Activated T-helper 17 cell treated with anti-CD3 and anti-CD28 coated beads, Interleukin-2, amount 50 U/mL, for 72 hours (primary cell): ENCODE results near the gene IZUMO1R. TPM values are rescaled to one million over a fixed set of nuclear protein-coding genes. Genes with fewer than 3 reads are reported as not detected.

Experiments
- ATAC-seq: fragments of 150-1000 bp; cut with Tn5 transposase; replicated peaks from 2 replicates; pipeline ENCODE4 v1.10.0; 2021; ENCODE audit warnings: mild to moderate bottlenecking, moderate library complexity
- H3K27ac Mint-ChIP-seq: one replicate; pipeline ENCODE4 v1.8.0; 2022; ENCODE audit warnings: mixed read lengths
- H3K27me3 Mint-ChIP-seq: one replicate; pipeline ENCODE4 v1.8.0; 2022; ENCODE audit warnings: mixed read lengths
- H3K36me3 Mint-ChIP-seq: one replicate; pipeline ENCODE4 v1.8.0; 2022; ENCODE audit warnings: low read depth, mild to moderate bottlenecking, mixed read lengths
- H3K4me1 Mint-ChIP-seq: one replicate; pipeline ENCODE4 v1.8.0; 2022; ENCODE audit warnings: mixed read lengths
- H3K4me3 Mint-ChIP-seq: one replicate; pipeline ENCODE4 v1.8.0; 2022; ENCODE audit warnings: mild to moderate bottlenecking, mixed read lengths
- H3K9me3 Mint-ChIP-seq: one replicate; pipeline ENCODE4 v1.8.0; 2022; ENCODE audit warnings: mixed read lengths
- total RNA-seq, 2 donors: library from RNA; stranded (reverse); gene quantifications; one replicate each; pipeline ENCODE4 v1.2.3, GENCODE V29; 2022

The IZUMO1R gene
- total RNA-seq, 2 donors from 2014 or later: not detected

DNA sequence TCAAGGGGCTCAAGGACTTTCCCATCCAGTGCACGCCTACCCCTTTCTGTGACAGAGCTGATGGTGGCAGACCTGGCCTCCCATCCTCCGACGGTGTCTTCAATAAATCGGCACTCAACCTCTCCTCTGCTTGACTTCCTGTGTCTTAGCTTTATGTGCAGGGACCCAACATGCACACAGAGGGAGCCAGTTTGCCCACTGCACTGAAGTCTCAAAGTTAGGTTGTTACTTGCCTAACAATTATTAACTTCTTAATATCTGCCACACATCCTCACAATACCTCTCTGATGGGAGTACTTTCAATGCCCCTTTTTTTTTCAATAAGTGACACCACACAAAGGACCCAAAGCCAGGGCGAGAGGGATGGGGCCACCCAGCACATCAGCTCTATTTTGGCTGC, 3.6 kb downstream of the IZUMO1R start:
- H3K36me3 Mint-ChIP-seq: no peaks in the 10 kb centered on the region
- H3K4me1 Mint-ChIP-seq: no peaks in the 10 kb centered on the region
- no peak for ATAC-seq
- no peaks in the 10 kb centered on the region for H3K9me3 Mint-ChIP-seq
- H3K27ac Mint-ChIP-seq: no peak overlapping the region
- no peak overlapping the region for H3K4me3 Mint-ChIP-seq
- peaks cover 12% of the 10 kb centered on the region for H3K27me3 Mint-ChIP-seq

GRCh38 chr11:94309757-94310156, 5.4 kb downstream of the IZUMO1R start:
- no peaks in the 10 kb centered on the region for H3K36me3 Mint-ChIP-seq
- H3K4me1 Mint-ChIP-seq: no peaks in the 10 kb centered on the region
- no peaks in the 10 kb centered on the region for H3K9me3 Mint-ChIP-seq
- ATAC-seq: no peak
- H3K27ac Mint-ChIP-seq: no peak overlapping the region
- no peak overlapping the region for H3K4me3 Mint-ChIP-seq
- H3K27me3 Mint-ChIP-seq: peaks cover 22% of the 10 kb centered on the region

DNA sequence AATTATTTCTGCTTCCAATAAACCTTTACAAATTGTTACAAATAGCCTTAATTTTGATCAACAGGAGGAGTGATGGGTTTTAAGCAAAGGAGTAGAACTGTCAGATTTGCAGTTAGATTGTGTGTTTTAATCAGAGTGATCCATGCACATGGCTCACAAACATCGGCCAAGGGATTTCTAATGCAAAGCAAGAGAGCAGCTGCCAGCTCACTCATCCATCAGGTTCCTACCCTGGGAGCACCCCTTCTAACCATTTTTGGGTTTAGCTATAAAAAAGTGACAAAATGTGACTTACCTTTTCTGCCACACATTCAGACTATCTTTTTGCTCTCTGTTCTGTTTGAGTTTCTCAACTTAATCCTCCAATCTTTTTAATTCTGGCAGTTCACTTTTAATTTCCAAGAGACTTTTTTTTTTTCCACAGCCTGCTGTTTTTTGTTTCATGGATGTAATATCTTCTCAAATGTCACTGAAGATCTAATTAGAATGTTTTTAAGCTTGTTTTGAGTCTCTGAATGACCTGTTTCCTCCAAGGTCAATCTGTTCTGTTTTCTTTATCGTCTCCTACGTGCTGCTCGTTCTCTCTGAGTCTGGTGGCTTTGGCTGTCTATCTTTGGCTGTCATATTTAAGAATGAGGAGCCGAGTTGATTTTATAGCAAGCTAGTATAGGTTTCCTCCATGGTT, 6.0 kb downstream of the IZUMO1R start:
- Mint-ChIP-seq H3K4me1 (no peaks in the 10 kb centered on the region), H3K27me3 (peaks cover 23% of the 10 kb centered on the region), H3K4me3 (no peak overlapping the region), H3K36me3 (no peaks in the 10 kb centered on the region), H3K9me3 (no peaks in the 10 kb centered on the region), H3K27ac (no peak overlapping the region)
- no peak for ATAC-seq

DNA sequence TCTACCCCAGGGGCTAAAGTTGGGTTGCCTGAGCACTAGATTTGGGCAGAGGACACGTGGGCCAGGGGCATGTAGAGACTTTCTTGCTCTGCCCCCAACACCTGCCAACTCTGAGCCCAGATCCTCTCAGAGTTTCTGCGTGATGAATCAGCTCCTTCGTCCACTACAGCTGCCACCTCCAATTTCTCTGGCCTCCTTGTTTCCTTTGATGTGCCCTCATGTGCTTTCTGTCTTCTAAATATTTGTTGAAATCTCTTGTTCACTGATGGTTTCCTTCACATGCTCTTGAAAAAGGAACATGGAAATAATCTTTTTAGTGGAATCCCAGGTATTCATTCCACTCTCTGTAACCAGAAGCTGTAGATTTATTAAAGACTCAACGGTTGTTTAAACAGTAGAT, 8.0 kb downstream of the IZUMO1R start:
- peaks cover 30% of the 10 kb centered on the region for H3K27me3 Mint-ChIP-seq
- H3K9me3 Mint-ChIP-seq: no peaks in the 10 kb centered on the region
- no peak for ATAC-seq
- no peaks in the 10 kb centered on the region for H3K4me1 Mint-ChIP-seq
- no peak overlapping the region for H3K4me3 Mint-ChIP-seq
- H3K36me3 Mint-ChIP-seq: no peaks in the 10 kb centered on the region
- no peak overlapping the region for H3K27ac Mint-ChIP-seq

GRCh38 chr11:94314064-94314463, 9.7 kb downstream of the IZUMO1R start:
- Mint-ChIP-seq H3K4me1 (no peaks in the 10 kb centered on the region), H3K4me3 (no peak overlapping the region), H3K36me3 (no peaks in the 10 kb centered on the region), H3K9me3 (no peaks in the 10 kb centered on the region), H3K27me3 (peaks cover 30% of the 10 kb centered on the region), H3K27ac (no peak overlapping the region)
- no peak for ATAC-seq

GRCh38 chr11:94315664-94316063, 11.3 kb downstream of the IZUMO1R start:
- Mint-ChIP-seq H3K4me3 (no peak overlapping the region), H3K4me1 (no peaks in the 10 kb centered on the region), H3K36me3 (no peaks in the 10 kb centered on the region), H3K9me3 (no peaks in the 10 kb centered on the region), H3K27me3 (peaks cover 29% of the 10 kb centered on the region), H3K27ac (no peak overlapping the region)
- ATAC-seq: no peak

GRCh38 chr11:94322501-94322900, 18.1 kb downstream of the IZUMO1R start:
- no peaks in the 10 kb centered on the region for H3K36me3 Mint-ChIP-seq
- H3K4me1 Mint-ChIP-seq: no peaks in the 10 kb centered on the region
- H3K9me3 Mint-ChIP-seq: no peaks in the 10 kb centered on the region
- H3K4me3 Mint-ChIP-seq: no peak overlapping the region
- ATAC-seq: no peak
- H3K27ac Mint-ChIP-seq: no peak overlapping the region
- H3K27me3 Mint-ChIP-seq: peaks cover 2% of the 10 kb centered on the region

- Mint-ChIP-seq H3K27me3 (peaks cover 8% of the 10 kb centered on the region), H3K9me3 (no peaks in the 10 kb centered on the region), H3K27ac (no peak overlapping the region), H3K36me3 (no peaks in the 10 kb centered on the region), H3K4me1 (no peaks in the 10 kb centered on the region), H3K4me3 (no peak overlapping the region)
- ATAC-seq: peak; percentile 55
Observed at GRCh38 chr11:94325681-94326080, 21.3 kb downstream of the IZUMO1R start.

DNA sequence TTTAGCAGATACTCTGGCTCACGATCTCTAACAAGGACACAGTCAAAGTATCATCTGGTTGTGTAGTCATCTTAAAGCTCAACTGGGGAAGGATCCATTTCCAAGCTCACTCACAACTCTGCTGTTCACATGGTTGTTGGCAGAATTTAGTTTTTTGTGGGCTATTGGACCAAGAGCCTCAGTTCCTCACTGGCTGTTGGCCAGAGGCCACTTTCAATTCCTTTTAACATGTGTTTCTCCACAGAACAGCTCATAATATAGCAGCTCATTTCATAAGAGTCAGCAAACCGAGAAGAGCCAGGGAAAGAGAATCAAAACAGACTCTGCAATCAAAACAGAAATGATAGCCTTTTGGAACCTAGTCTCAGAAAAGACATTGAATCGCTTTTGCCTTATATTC, 22.6 kb downstream of the IZUMO1R start:
- Mint-ChIP-seq H3K27me3 (peaks cover 8% of the 10 kb centered on the region), H3K9me3 (no peaks in the 10 kb centered on the region), H3K36me3 (no peaks in the 10 kb centered on the region), H3K4me3 (no peak overlapping the region), H3K4me1 (no peaks in the 10 kb centered on the region), H3K27ac (no peak overlapping the region)
- ATAC-seq: no peak

DNA sequence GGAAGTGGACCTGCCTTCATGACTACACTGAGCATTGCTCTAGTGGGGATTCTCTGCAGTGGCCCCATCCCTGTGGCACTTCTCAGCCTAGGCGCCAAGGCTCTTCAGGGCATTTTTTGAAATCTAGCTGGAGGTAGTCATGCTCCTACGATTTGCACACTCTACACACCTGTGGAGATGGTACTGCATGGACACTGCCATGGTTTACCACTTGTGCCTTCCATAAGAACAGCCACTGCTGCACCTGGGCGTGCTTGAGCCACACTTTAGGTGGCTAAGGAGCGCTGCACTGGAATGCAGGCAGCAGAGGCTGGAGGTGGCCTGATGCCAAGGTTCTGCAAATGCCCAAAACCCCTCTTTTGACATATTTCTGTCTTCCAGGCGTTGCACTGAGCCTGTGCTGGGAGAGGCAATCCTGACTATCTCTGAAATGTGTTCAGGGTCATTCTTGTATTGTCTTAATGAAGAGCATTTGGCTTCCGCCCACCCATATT, 24.3 kb downstream of the IZUMO1R start:
- Mint-ChIP-seq H3K4me3 (no peak overlapping the region), H3K27ac (no peak overlapping the region)
- no peak for ATAC-seq

DNA sequence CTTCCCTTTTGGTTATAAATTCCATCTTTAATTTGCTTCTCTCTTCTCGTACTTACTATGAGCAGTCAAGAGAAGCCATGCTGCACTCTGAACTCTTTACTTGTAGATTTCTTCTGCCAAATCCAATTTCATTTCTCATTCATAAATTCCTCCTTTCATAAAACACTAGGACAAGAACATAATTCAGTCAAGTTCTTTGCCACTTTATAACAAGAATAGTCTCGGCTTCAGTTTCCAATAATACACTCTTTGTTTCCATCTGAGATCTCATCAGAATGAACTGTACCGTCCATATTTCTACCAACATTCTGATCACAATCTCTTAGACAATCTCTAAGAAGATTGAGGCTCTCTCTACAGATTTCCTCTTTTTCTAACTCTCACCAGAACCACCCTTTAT, 25.1 kb downstream of the IZUMO1R start:
- Mint-ChIP-seq H3K9me3 (no peaks in the 10 kb centered on the region), H3K4me1 (no peaks in the 10 kb centered on the region), H3K36me3 (no peaks in the 10 kb centered on the region), H3K4me3 (no peak overlapping the region), H3K27ac (no peak overlapping the region), H3K27me3 (peaks cover 9% of the 10 kb centered on the region)
- ATAC-seq: no peak

More for the DNA sequence above, 24.3 kb downstream of the IZUMO1R start:
- H3K4me1 Mint-ChIP-seq: no peaks in the 10 kb centered on the region
- H3K27me3 Mint-ChIP-seq: peaks cover 11% of the 10 kb centered on the region
- H3K36me3 Mint-ChIP-seq: no peaks in the 10 kb centered on the region
- H3K9me3 Mint-ChIP-seq: no peaks in the 10 kb centered on the region

- H3K9me3 Mint-ChIP-seq: no peaks in the 10 kb centered on the region
- no peak overlapping the region for H3K4me3 Mint-ChIP-seq
- peaks cover 12% of the 10 kb centered on the region for H3K27me3 Mint-ChIP-seq
- no peaks in the 10 kb centered on the region for H3K36me3 Mint-ChIP-seq
- H3K4me1 Mint-ChIP-seq: no peaks in the 10 kb centered on the region
- ATAC-seq: no peak
- no peak overlapping the region for H3K27ac Mint-ChIP-seq
Observed at GRCh38 chr11:94330789-94331188, 26.4 kb downstream of the IZUMO1R start.

GRCh38 chr11:94332814-94333213, 28.4 kb downstream of the IZUMO1R start:
- H3K9me3 Mint-ChIP-seq: no peaks in the 10 kb centered on the region
- no peak overlapping the region for H3K4me3 Mint-ChIP-seq
- H3K27ac Mint-ChIP-seq: no peak overlapping the region
- H3K4me1 Mint-ChIP-seq: no peaks in the 10 kb centered on the region
- H3K27me3 Mint-ChIP-seq: peaks cover 23% of the 10 kb centered on the region
- H3K36me3 Mint-ChIP-seq: no peaks in the 10 kb centered on the region
- no peak for ATAC-seq

GRCh38 chr11:94336033-94336432, 31.7 kb downstream of the IZUMO1R start:
- Mint-ChIP-seq H3K27ac (no peak overlapping the region), H3K36me3 (no peaks in the 10 kb centered on the region), H3K4me1 (no peaks in the 10 kb centered on the region), H3K9me3 (no peaks in the 10 kb centered on the region), H3K27me3 (peaks cover 17% of the 10 kb centered on the region), H3K4me3 (no peak overlapping the region)
- no peak for ATAC-seq

DNA sequence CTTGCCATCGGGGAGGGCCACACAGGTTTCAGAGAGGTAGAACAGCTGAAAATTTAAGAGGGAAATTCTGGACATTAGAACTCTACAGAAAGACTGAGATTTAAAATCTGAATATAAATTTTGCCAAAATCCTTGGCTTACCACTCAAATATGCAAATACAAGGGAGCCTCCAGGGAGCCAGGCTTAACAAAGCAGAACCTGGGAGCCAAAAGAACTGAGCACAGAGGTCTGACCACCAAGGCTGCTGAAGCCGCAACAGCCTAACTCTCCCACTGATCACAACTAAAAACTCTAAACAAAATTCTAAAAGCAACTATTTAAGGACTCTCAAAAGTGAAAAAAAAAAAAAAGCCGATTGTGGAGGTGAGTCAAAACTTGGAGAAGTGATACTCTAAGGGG, 34.3 kb downstream of the IZUMO1R start:
- H3K9me3 Mint-ChIP-seq: no peaks in the 10 kb centered on the region
- ATAC-seq: no peak
- peaks cover 15% of the 10 kb centered on the region for H3K27me3 Mint-ChIP-seq
- H3K36me3 Mint-ChIP-seq: no peaks in the 10 kb centered on the region
- no peaks in the 10 kb centered on the region for H3K4me1 Mint-ChIP-seq
- H3K4me3 Mint-ChIP-seq: no peak overlapping the region
- H3K27ac Mint-ChIP-seq: no peak overlapping the region

GRCh38 chr11:94342250-94342649, 37.9 kb downstream of the IZUMO1R start:
- ATAC-seq: no peak
- Mint-ChIP-seq H3K9me3 (no peaks in the 10 kb centered on the region), H3K27ac (no peak overlapping the region), H3K4me3 (no peak overlapping the region), H3K27me3 (peaks cover 5% of the 10 kb centered on the region), H3K36me3 (no peaks in the 10 kb centered on the region), H3K4me1 (no peaks in the 10 kb centered on the region)
